Hematopoietic multipotent progenitor cell treated with erythropoietin and hydrocortisone succinate and interleukin-3 and kit ligand, for 17 days (in vitro differentiated cells): Measurements from ENCODE around the gene SOX10.
A peak's percentile ranks its signal among the peaks of the same experiment; 100 is the strongest.
"Not testable (repeated sequence)": the region's sequence is repeated elsewhere in the genome, so short reads cannot be mapped to it uniquely, and the experiment has no call there.

Source experiments
- DNase-seq: peaks from one replicate; pipeline ENCODE4 v3.0.0-alpha.2; 2015; ENCODE audit warnings: low spot score

The SOX10 gene

DNA sequence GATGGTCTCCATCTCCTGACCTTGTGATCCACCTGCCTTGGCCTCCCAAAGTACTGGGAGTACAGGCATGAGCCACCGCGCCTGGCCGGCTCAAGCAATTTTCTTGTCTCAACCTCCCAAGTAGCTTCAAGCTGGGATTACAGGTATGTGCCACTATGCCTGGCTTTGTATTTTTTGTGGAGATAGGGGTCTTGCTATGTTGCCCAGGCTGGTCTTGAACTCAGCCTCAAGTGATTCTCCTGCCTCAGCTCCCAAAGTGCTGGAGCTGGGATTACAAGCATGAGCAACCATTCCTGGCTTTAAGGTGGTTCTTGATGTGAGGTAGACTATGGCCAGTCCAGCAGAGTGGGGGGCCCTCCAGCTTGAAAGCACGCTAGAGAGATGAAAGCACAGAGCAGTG lies 23.3 kb downstream of the SOX10 start:
- no peak for DNase-seq

DNA sequence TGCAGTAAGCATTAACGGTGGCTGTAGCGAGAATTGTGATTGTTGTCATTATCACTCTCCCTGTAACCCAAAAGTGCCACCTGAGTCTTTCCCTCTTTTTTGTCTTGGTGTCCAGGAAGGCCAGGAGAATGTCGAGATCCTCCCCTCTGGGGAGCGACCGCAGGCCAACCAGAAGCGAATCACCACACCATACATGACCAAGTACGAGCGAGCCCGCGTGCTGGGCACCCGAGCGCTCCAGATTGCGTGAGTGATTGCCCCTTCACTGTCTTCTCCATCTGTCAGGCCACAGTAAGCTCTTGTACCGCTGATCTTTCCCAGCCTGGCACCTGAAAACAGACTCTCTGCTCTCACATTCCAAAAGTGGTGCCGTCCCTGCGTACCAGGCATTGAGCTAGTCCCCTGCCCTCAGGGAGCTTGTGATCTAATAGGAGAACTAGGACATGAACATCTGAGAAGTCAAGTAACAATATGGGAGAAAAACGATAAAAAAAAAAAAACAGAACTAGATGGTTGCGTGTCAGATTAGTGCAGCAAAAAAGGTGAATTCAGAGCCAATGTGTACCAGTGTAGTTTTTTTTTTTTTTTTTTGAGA lies 25.0 kb downstream of the SOX10 start:
- no peak for DNase-seq

- DNase-seq = no peak
These were observed 27.1 kb downstream of the SOX10 start for GRCh38 chr22:37957232-37957631.

DNA sequence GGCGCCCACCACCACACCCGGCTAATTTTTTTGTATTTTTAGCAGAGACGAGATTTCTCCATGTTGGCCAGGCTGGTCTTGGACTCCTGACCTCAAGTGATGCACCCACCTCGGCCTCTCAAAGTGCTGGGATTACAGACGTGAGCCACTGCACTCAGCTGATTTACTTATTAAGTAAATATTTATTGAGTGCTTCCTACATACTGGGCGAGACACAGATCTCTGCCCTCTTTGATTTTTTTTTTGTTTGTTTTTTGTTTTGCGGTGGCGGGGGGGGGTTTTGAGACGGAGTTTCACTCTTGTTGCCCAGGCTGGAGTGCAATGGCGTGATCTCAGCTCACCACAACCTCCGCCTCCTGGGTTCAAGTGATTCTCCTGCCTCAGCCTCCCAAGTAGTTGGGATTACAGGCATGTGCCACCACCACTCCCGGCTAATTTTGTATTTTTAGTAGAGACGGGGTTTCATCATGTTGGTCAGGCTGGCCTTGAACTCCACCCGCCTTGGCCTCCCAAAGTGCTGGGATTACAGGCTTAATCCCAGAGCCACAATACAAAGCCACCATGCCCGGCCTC lies 28.4 kb downstream of the SOX10 start:
- not testable (repeated sequence) for DNase-seq

DNA sequence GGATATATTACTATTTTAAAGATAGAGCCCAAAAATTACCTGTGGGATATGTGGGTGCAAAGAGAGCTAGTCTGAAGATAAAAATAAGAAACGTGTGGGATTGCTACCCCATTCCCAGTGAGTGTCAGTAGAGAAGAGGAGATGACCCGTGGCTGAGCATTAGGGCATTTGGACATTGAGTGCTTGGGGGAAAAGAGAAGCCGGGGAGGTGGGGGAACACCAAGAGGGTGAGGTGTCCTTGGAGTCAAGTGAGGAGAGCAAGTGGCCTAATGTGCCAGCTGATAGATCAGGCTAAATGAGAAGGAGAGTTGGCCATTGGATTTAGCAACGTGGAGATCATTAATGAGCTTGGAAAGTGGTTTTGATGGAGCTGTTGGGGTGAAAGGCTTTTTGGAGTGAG lies 29.7 kb downstream of the SOX10 start:
- DNase-seq = no peak

GRCh38 chr22:37953437-37954179 lies 30.7 kb downstream of the SOX10 start, which contains the start of the genes C22orf23 and POLR2F:
C22orf23 (minus strand) TSS chr22:37953601; CDS start chr22:37953149, 452 bp downstream.
POLR2F (plus strand) TSS chr22:37953699; CDS start chr22:37953788, 89 bp downstream.
- peak; percentile 99 for DNase-seq

GRCh38 chr22:37953062-37953436 lies 31.3 kb downstream of the SOX10 start:
- no peak for DNase-seq

DNA sequence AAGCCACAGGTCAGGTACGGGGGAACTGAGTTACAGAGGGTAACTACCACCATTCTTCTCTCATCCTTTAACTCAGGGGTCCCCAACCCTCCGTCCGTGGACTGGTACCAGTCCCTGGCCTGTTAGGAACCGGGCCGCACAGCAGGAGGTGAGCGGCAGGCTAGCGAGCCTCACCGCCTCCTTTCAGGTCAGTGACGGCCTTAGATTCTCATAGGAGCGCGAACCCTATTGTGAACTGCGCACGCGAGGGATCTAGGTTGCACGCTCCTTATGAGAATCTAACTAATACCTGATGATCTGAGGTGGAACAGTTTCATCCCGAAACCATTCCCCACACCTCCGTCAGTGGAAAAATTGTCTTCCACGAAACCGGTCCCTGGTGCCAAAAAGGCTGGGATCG lies 31.7 kb downstream of the SOX10 start:
- not testable (repeated sequence) for DNase-seq

- DNase-seq = no peak
These were observed 33.0 kb downstream of the SOX10 start for GRCh38 chr22:37951305-37951704.

GRCh38 chr22:37947142-37947795 lies 37.1 kb downstream of the SOX10 start:
- peak; percentile 2 for DNase-seq

DNA sequence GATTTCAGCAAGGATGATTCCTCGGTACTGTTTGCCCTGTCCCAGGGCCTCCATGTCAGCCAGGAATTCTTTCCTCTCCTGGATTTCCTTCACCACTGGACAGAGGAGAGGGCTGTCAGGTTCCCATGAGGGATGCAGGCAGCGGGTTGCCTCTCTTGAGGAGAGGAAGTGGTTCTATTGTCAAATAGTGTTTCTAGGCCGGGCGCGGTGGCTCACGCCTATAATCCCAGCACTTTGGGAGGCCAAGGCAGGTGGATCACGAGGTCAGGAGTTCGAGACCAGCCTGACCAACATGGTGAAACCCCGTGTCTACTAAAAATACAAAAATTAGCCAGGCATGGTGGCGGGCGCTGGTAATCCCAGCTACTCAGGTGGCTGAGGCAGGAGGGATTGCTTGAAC lies 39.9 kb downstream of the SOX10 start:
- not testable (repeated sequence) for DNase-seq

GRCh38 chr22:37943825-37944198 lies 40.5 kb downstream of the SOX10 start:
- no peak for DNase-seq

- peak; percentile 2 for DNase-seq
These were observed 41.1 kb downstream of the SOX10 start for GRCh38 chr22:37943136-37943824.

DNA sequence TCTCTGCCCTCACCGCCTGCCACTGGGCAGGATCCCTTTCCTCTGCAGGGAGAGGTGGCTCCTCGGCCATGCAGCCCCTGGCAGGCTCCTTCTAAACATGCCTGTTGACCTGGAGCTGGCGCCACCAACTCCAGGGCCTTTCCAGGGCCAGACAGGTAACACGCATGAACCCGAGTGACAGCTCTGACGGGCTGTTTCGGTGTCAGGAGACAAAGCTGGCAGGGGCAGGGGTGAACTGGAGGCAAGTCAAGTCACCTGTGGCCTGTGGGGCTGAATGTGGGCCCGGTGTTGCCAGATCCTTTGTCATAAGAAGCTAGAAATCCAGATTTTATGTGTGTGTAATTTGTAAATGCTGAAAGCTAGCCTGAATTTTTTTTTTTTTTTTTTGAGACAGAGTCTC lies 42.2 kb downstream of the SOX10 start:
- no peak for DNase-seq

GRCh38 chr22:37940698-37941376 lies 43.5 kb downstream of the SOX10 start:
- DNase-seq = peak; percentile 2

- peak; percentile 84 for DNase-seq
These were observed 50.5 kb downstream of the SOX10 start for GRCh38 chr22:37933711-37934376.

GRCh38 chr22:37932821-37933578 lies 51.4 kb downstream of the SOX10 start:
- no peak for DNase-seq

DNA sequence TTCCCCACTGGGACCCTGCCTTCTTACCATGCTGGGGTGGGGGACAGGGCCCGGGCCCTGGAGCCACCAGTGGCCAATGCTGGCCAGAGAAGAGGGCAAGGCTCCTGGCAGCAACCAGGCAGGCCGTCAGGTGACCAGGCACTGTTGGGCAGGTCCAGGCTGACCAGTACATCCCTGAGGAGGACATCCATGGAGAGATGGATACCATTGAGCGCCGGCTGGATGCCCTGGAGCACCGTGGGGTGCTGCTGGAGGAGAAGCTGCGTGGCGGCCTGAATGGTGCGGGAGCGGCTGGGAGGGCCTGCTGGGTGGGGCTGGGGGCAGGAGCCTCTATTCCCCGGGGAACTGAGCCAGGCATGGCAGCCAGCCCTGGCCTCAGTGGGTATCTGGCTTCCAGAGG lies 52.0 kb downstream of the SOX10 start:
- no peak for DNase-seq

DNA sequence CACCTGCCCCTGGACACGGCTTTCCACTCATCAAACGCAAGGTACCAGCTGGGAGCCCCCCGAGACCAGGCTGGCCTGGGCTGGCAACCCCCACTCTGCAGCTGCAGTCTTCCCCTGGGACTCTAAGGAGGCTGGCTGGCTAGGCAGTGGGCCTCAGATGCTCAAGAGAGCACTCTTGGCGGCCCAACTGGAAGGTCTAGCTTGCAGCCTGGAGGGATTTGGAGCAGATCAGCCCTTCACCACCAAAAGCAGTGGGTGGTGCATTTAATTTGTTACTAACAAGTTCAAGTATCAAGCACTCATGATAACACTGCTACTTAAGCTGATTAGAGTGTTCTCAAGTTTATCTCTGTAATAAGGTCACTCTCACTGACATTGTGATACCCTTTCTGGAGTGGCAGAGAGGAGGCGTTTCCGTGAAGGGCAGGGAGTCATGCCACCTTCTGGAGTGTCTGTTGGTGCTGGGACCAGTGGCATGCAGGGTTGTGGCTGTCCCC lies 52.4 kb downstream of the SOX10 start:
- DNase-seq = no peak

- no peak for DNase-seq
These were observed 53.4 kb downstream of the SOX10 start for GRCh38 chr22:37930952-37931440.
